Measurements from ENCODE around the gene ZNF813. TPM values are rescaled to one million over a fixed set of nuclear protein-coding genes. Genes with fewer than 3 reads are reported as not detected.
A peak's percentile ranks its signal among the peaks of the same experiment; 100 is the strongest.
"Not testable (repeated sequence)": the region's sequence is repeated elsewhere in the genome, so short reads cannot be mapped to it uniquely, and the experiment has no call there.

ZNF813 gene
- total RNA-seq, 1 experiment from 2014 or later = 9.6 TPM

GRCh38 chr19:53463263-53463662 lies 4.3 kb upstream of the ZNF813 start:
- Histone ChIP-seq H3K4me1 (ENCODE audit: control insufficient read depth, insufficient read depth, low read length) (peaks cover 1% of the 10 kb centered on the region), H3K27ac (ENCODE audit: low read length) (no peak overlapping the region), H3K27me3 (ENCODE audit: control insufficient read depth, insufficient read depth, low read length) (no peaks in the 10 kb centered on the region), H3K36me3 (ENCODE audit: control insufficient read depth, insufficient read depth, low read length) (no peaks in the 10 kb centered on the region), H3K4me3 (ENCODE audit: low read depth in 2 of 2, low read length in 2 of 2) (no peak overlapping the region), H3K9me3 (ENCODE audit: control insufficient read depth, insufficient read depth, low read depth, low read length) (peaks cover 9% of the 10 kb centered on the region)
- BruUV-seq (replicated peaks) = no TSS peak
- in situ Hi-C loops (cut with HindIII; ENCODE audit: low pct_unique_long_range_greater_than_20kb, low sequenced_read_pairs) = no loop called here
- intact Hi-C loops (cut with micrococcal nuclease; ENCODE audit: unreplicated experiment) = no loop called here
- ChIA-PET CTCF (no interaction called here), POLR2A (no interaction called here)
- DNase-seq (ENCODE audit: low read depth, low spot score) (no peak), ATAC-seq (no peak)
- TF ChIP-seq POLR2AphosphoS5 (IDR thresholded peaks at IDR 0.05; ENCODE audit: low read depth, low read length) (no peak), REST (IDR thresholded peaks at IDR 0.05; ENCODE audit: insufficient read depth in 1 of 2, low read depth in 2 of 2, low read length in 1 of 2) (no peak), SIN3A (IDR thresholded peaks at IDR 0.05; ENCODE audit: borderline replicate concordance, insufficient read depth, low read depth, low read length) (no peak), TCF7L2 (IDR thresholded peaks at IDR 0.05; ENCODE audit: low read depth, low read length) (no peak), CTCF (IDR thresholded peaks at IDR 0.05) (no peak)

- intact Hi-C loops (cut with micrococcal nuclease; ENCODE audit: unreplicated experiment) (no loop called here), in situ Hi-C loops (cut with HindIII; ENCODE audit: low pct_unique_long_range_greater_than_20kb, low sequenced_read_pairs) (no loop called here)
- BruUV-seq (replicated peaks) = no TSS peak
- TF ChIP-seq SIN3A (IDR thresholded peaks at IDR 0.05; ENCODE audit: borderline replicate concordance, insufficient read depth, low read depth, low read length) (no peak), POLR2AphosphoS5 (IDR thresholded peaks at IDR 0.05; ENCODE audit: low read depth, low read length) (no peak), TCF7L2 (IDR thresholded peaks at IDR 0.05; ENCODE audit: low read depth, low read length) (no peak), REST (IDR thresholded peaks at IDR 0.05; ENCODE audit: insufficient read depth in 1 of 2, low read depth in 2 of 2, low read length in 1 of 2) (no peak), CTCF (IDR thresholded peaks at IDR 0.05) (no peak)
- Histone ChIP-seq H3K36me3 (ENCODE audit: control insufficient read depth, insufficient read depth, low read length) (no peaks in the 10 kb centered on the region), H3K4me3 (ENCODE audit: low read depth in 2 of 2, low read length in 2 of 2) (peak overlapping the region; percentile 88 to 90), H3K4me1 (ENCODE audit: control insufficient read depth, insufficient read depth, low read length) (peaks cover 5% of the 10 kb centered on the region), H3K27ac (ENCODE audit: low read length) (no peak overlapping the region), H3K27me3 (ENCODE audit: control insufficient read depth, insufficient read depth, low read length) (no peaks in the 10 kb centered on the region), H3K9me3 (ENCODE audit: control insufficient read depth, insufficient read depth, low read depth, low read length) (peaks cover 3% of the 10 kb centered on the region; the same call in 1 of the 2 replicates)
- ATAC-seq = peak; percentile 61
- CTCF ChIA-PET = interaction anchor here (0.7 kb wide), 1 partner anchor 271 kb away, joined by 4 read pairs; no protein-coding TSS in a partner anchor
- POLR2A ChIA-PET = interaction anchor here (0.7 kb wide), 1 partner anchor 52 kb away, joined by 8 read pairs; no protein-coding TSS in a partner anchor
- no peak for DNase-seq (ENCODE audit: low read depth, low spot score)
Observed at GRCh38 chr19:53466726-53467484, 628 bp upstream of the ZNF813 start.

GRCh38 chr19:53468628-53469027 lies 1.1 kb downstream of the ZNF813 start:
- ATAC-seq; in situ Hi-C loops (cut with HindIII; ENCODE audit: low pct_unique_long_range_greater_than_20kb, low sequenced_read_pairs); DNase-seq (ENCODE audit: low read depth, low spot score); CTCF ChIA-PET; intact Hi-C loops (cut with micrococcal nuclease; ENCODE audit: unreplicated experiment); H3K27me3 ChIP-seq (ENCODE audit: control insufficient read depth, insufficient read depth, low read length); H3K9me3 ChIP-seq (ENCODE audit: control insufficient read depth, insufficient read depth, low read depth, low read length); H3K36me3 ChIP-seq (ENCODE audit: control insufficient read depth, insufficient read depth, low read length); H3K27ac ChIP-seq (ENCODE audit: low read length); POLR2A ChIA-PET; H3K4me1 ChIP-seq (ENCODE audit: control insufficient read depth, insufficient read depth, low read length): not testable (repeated sequence)
- BruUV-seq (replicated peaks) = TSS peak; percentile 80
- H3K4me3 ChIP-seq (ENCODE audit: low read depth in 2 of 2, low read length in 2 of 2) = peak overlapping the region; percentile 88 to 90

Data from Panc1 (cell line).